Stimulated activated CD8-positive, alpha-beta memory T cell treated with anti-CD3 and anti-CD28 coated beads, Interleukin-15, amount 100 ng/mL, for 1 hour (primary cell): ENCODE results near the gene SINHCAF.
A peak's percentile ranks its signal among the peaks of the same experiment; 100 is the strongest.
"Not testable (repeated sequence)": the region's sequence is repeated elsewhere in the genome, so short reads cannot be mapped to it uniquely, and the experiment has no call there.

Source experiments
- DNase-seq: peaks from one replicate; pipeline ENCODE4 v3.0.0-alpha.2; 2020; ENCODE audit warnings: low read depth

Gene SINHCAF

GRCh38 chr12:31261744-31262143 is 64.2 kb downstream of the SINHCAF start:
- no peak for DNase-seq

- DNase-seq: no peak
Measured at GRCh38 chr12:31260840-31261239, 65.1 kb downstream of the SINHCAF start.

GRCh38 chr12:31259136-31259886 is 66.6 kb downstream of the SINHCAF start:
- no peak for DNase-seq

- DNase-seq: no peak
Measured at GRCh38 chr12:31257784-31258183, 68.2 kb downstream of the SINHCAF start.

- not testable (repeated sequence) for DNase-seq
Measured at GRCh38 chr12:31251707-31252611, 74.0 kb downstream of the SINHCAF start.

GRCh38 chr12:31250179-31250578 is 75.8 kb downstream of the SINHCAF start:
- no peak for DNase-seq

- DNase-seq: no peak
Measured at GRCh38 chr12:31249356-31249755, 76.6 kb downstream of the SINHCAF start.

GRCh38 chr12:31248815-31249214 is 77.1 kb downstream of the SINHCAF start:
- DNase-seq: no peak

- DNase-seq: no peak
Measured at GRCh38 chr12:31248337-31248736, 77.6 kb downstream of the SINHCAF start.

GRCh38 chr12:31246470-31246850 is 79.5 kb downstream of the SINHCAF start:
- no peak for DNase-seq

GRCh38 chr12:31245822-31246469 is 80.0 kb downstream of the SINHCAF start:
- DNase-seq: no peak

- DNase-seq: not testable (repeated sequence)
Measured at GRCh38 chr12:31242418-31242817, 83.5 kb downstream of the SINHCAF start.

GRCh38 chr12:31238764-31239387 is 87.1 kb downstream of the SINHCAF start:
- peak; percentile 20 for DNase-seq

- not testable (repeated sequence) for DNase-seq
Measured at GRCh38 chr12:31238333-31238732, 87.6 kb downstream of the SINHCAF start.

- DNase-seq: no peak
Measured at GRCh38 chr12:31236998-31237637, 88.8 kb downstream of the SINHCAF start.

- DNase-seq: no peak
Measured at GRCh38 chr12:31235868-31236395, 90.0 kb downstream of the SINHCAF start.

- no peak for DNase-seq
Measured at GRCh38 chr12:31234955-31235867, 90.7 kb downstream of the SINHCAF start.

GRCh38 chr12:31234053-31234840 is 91.7 kb downstream of the SINHCAF start:
- no peak for DNase-seq

GRCh38 chr12:31233061-31233730 is 92.8 kb downstream of the SINHCAF start:
- no peak for DNase-seq
